ENCODE measurements around the gene LYZL6. TPM values are rescaled to one million over a fixed set of nuclear protein-coding genes. Genes with fewer than 3 reads are reported as not detected.
A peak's percentile ranks its signal among the peaks of the same experiment; 100 is the strongest.

Gene LYZL6
- total and polyA plus RNA-seq, 8 donors: not detected

- H3K27me3 ChIP-seq: no peaks in the 10 kb centered on the region
- DNase-seq: no peak
- no peak overlapping the region for H3K27ac ChIP-seq
- H3K36me3 ChIP-seq: no peaks in the 10 kb centered on the region
- peak overlapping the region in 1 of 4 donors; percentile 9 for H3K4me3 ChIP-seq
- 85 to 98% (median 94%) methylated on average over 6 of the region's 6 CpGs for WGBS, 5 donors
- no peaks in the 10 kb centered on the region for H3K4me1 ChIP-seq
- intact Hi-C loops (cut with DNase I; ENCODE audit: low total_unique reads): no loop called here
- TF ChIP-seq CTCF (IDR thresholded peaks at IDR 0.05) (no peak), POLR2AphosphoS5 (IDR thresholded peaks at IDR 0.05) (no peak), POLR2A (IDR thresholded peaks at IDR 0.05) (no peak), EP300 (IDR thresholded peaks at IDR 0.05) (no peak)
- peaks cover 0 to 8% (median 4%) of the 10 kb centered on the region in 4 donors for H3K9me3 ChIP-seq
Observed at GRCh38 chr17:35984140-35984539, 40.6 kb upstream of the LYZL6 start.

- Histone ChIP-seq H3K9me3 (no peaks in the 10 kb centered on the region), H3K4me3 (no peak overlapping the region), H3K27me3 (no peaks in the 10 kb centered on the region), H3K36me3 (no peaks in the 10 kb centered on the region), H3K4me1 (no peaks in the 10 kb centered on the region), H3K27ac (no peak overlapping the region)
- intact Hi-C loops (cut with DNase I; ENCODE audit: low total_unique reads): no loop called here
- WGBS, 5 donors: 88 to 95% (median 94%) methylated on average over 3 of the region's 3 CpGs
- TF ChIP-seq POLR2A (IDR thresholded peaks at IDR 0.05) (no peak), CTCF (IDR thresholded peaks at IDR 0.05) (no peak), EP300 (IDR thresholded peaks at IDR 0.05) (no peak), POLR2AphosphoS5 (IDR thresholded peaks at IDR 0.05) (no peak)
- no peak for DNase-seq
Observed at GRCh38 chr17:35982409-35983191, 39.1 kb upstream of the LYZL6 start.

- no peak overlapping the region for H3K4me3 ChIP-seq
- no peaks in the 10 kb centered on the region for H3K27me3 ChIP-seq
- TF ChIP-seq CTCF (IDR thresholded peaks at IDR 0.05) (peak in 1 of 7 experiments; percentile 4), POLR2AphosphoS5 (IDR thresholded peaks at IDR 0.05) (no peak), POLR2A (IDR thresholded peaks at IDR 0.05) (no peak)
- intact Hi-C loops (cut with DNase I; ENCODE audit: low total_unique reads): no loop called here
- no peaks in the 10 kb centered on the region for H3K36me3 ChIP-seq
- WGBS, 5 donors: 35 to 54% (median 40%) methylated on average over 4 of the region's 4 CpGs
- H3K27ac ChIP-seq: no peak overlapping the region
- DNase-seq: peak in 1 of 2 donors; percentile 54
- no peaks in the 10 kb centered on the region for H3K4me1 ChIP-seq
- H3K9me3 ChIP-seq: no peaks in the 10 kb centered on the region
Observed at GRCh38 chr17:35981908-35982330, 38.4 kb upstream of the LYZL6 start.

GRCh38 chr17:35981246-35981645 is 37.7 kb upstream of the LYZL6 start, which contains the start of gene CCL16:
Gene CCL16 (minus strand): TSS chr17:35981497. CDS start chr17:35981420, 77 bp downstream.
- H3K4me1 ChIP-seq: no peaks in the 10 kb centered on the region
- intact Hi-C loops (cut with DNase I; ENCODE audit: low total_unique reads): no loop called here
- H3K27me3 ChIP-seq: no peaks in the 10 kb centered on the region
- H3K27ac ChIP-seq: no peak within 1 kb of the TSS
- DNase-seq: no peak
- no peak within 1 kb of the TSS for H3K4me3 ChIP-seq
- H3K36me3 ChIP-seq: no peaks in the 10 kb centered on the region
- no peak for TF ChIP-seq CTCF (IDR thresholded peaks at IDR 0.05)
- TF ChIP-seq POLR2A (IDR thresholded peaks at IDR 0.05): no peak
- TF ChIP-seq POLR2AphosphoS5 (IDR thresholded peaks at IDR 0.05): no peak
- no peak for TF ChIP-seq EP300 (IDR thresholded peaks at IDR 0.05)
- 91 to 95% (median 93%) methylated on average over 12 of the region's 12 CpGs for WGBS, 5 donors
- no peaks in the 10 kb centered on the region for H3K9me3 ChIP-seq
